Naive thymus-derived CD4-positive, alpha-beta T cell (primary cell): ENCODE measurements around the gene SLC35G2. TPM values are rescaled to one million over a fixed set of nuclear protein-coding genes. Genes with fewer than 3 reads are reported as not detected.

Source experiments
- ATAC-seq: fragments of 150-1000 bp; cut with Tn5 transposase; 2 replicates; pipeline ENCODE4 v1.10.0; 2021; ENCODE audit warnings: mild to moderate bottlenecking, moderate library complexity
- CTCF ChIA-PET: fragments of 350-600 bp; sonication (Branson Sonifier 250); formaldehyde crosslinking; loops from one replicate; lab custom pipeline; 2021; ENCODE audit warnings: antibody characterized with exemption; lab: Charles Lee
- POLR2A ChIA-PET: fragments of 350-600 bp; sonication (Branson Sonifier 250); formaldehyde crosslinking; loops from one replicate; lab custom pipeline; 2021; ENCODE audit warnings: antibody characterized with exemption, inconsistent platforms; lab: Charles Lee
- DNase-seq, 9 donors: peaks; one replicate each; pipeline versions ENCODE4 v3.0.0 to v3.0.0-alpha.2; 2020 to 2022; ENCODE audit warnings: mixed read lengths in 1 of 9
- H3K27ac ChIP-seq: one replicate; pipeline ENCODE4 v1.7.0; 2013; ENCODE audit warnings: mild to moderate bottlenecking, low read depth, low read length, moderate library complexity
- H3K27me3 ChIP-seq, 2 donors: one replicate each; pipeline ENCODE4 v1.7.0; 2013; ENCODE audit warnings: low read length in 2 of 2, mild to moderate bottlenecking in 2 of 2, moderate library complexity in 2 of 2; ENCODE audit not compliant: control insufficient read depth in 2 of 2, insufficient read depth in 2 of 2
- H3K36me3 ChIP-seq, 3 experiments: 1 replicate in 2 of 3; 2 replicates in 1 of 3; pipeline ENCODE4 v1.7.0; 2013; ENCODE audit warnings: low read length in 3 of 3, mild to moderate bottlenecking in 3 of 3, moderate library complexity in 1 of 3; ENCODE audit not compliant: insufficient read depth in 3 of 3, control insufficient read depth in 2 of 3
- H3K4me1 ChIP-seq, 2 donors: one replicate each; pipeline ENCODE4 v1.7.0; 2013; ENCODE audit warnings: low read length in 2 of 2, mild to moderate bottlenecking in 2 of 2, moderate library complexity in 1 of 2; ENCODE audit not compliant: control insufficient read depth in 2 of 2, insufficient read depth in 2 of 2
- H3K4me3 ChIP-seq: 2 replicates; pipeline ENCODE4 v1.7.0; 2013; ENCODE audit warnings: mild to moderate bottlenecking, low read length
- H3K9me3 ChIP-seq, 3 experiments: 1 replicate in 2 of 3; 2 replicates in 1 of 3; pipeline ENCODE4 v1.7.0; 2013; ENCODE audit warnings: low read length in 3 of 3; ENCODE audit not compliant: control insufficient read depth in 2 of 3
- H3K27ac Mint-ChIP-seq, 9 donors: one replicate each; pipeline ENCODE4 v1.8.0; 2020 to 2022; ENCODE audit warnings: mixed read lengths in 9 of 9, mild to moderate bottlenecking in 8 of 9, moderate library complexity in 5 of 9, inconsistent platforms in 2 of 9
- H3K27me3 Mint-ChIP-seq, 5 donors: one replicate each; pipeline ENCODE4 v1.8.0; 2021 to 2022; ENCODE audit warnings: mixed read lengths in 5 of 5, mild to moderate bottlenecking in 1 of 5
- H3K36me3 Mint-ChIP-seq, 5 donors: one replicate each; pipeline ENCODE4 v1.8.0; 2020 to 2022; ENCODE audit warnings: mixed read lengths in 5 of 5, mild to moderate bottlenecking in 3 of 5, inconsistent platforms in 1 of 5
- H3K4me1 Mint-ChIP-seq, 7 donors: one replicate each; pipeline ENCODE4 v1.8.0; 2020 to 2022; ENCODE audit warnings: mixed read lengths in 7 of 7, mild to moderate bottlenecking in 3 of 7, inconsistent platforms in 1 of 7
- H3K4me3 Mint-ChIP-seq, 10 donors: one replicate each; pipeline ENCODE4 v1.8.0; 2020 to 2022; ENCODE audit warnings: mild to moderate bottlenecking in 10 of 10, mixed read lengths in 10 of 10, moderate library complexity in 6 of 10, inconsistent platforms in 2 of 10
- H3K9me3 Mint-ChIP-seq, 11 donors: one replicate each; pipeline ENCODE4 v1.8.0; 2020 to 2022; ENCODE audit warnings: mixed read lengths in 11 of 11, mild to moderate bottlenecking in 4 of 11, inconsistent platforms in 1 of 11, moderate library complexity in 1 of 11
- intact Hi-C, 2 donors: fragments of 100-400 bp; cut with micrococcal nuclease; formaldehyde crosslinking; loops; one replicate each; pipeline ENCODE4 v1.15.1; 2023
- polyA plus RNA-seq, 2 donors: library from polyadenylated mRNA; unstranded; fragments of 300-500 nt; fragmentation: Illumina TruSeq; gene quantifications; one replicate each; pipeline ENCODE4 v1.2.3, GENCODE V29; 2021
- total RNA-seq, 6 experiments: library from RNA in 5 of 6; stranded (reverse) in 5 of 6; gene quantifications; 1 replicate in 5 of 6; 2 replicates in 1 of 6; pipeline ENCODE4 v1.2.3 and lab custom pipeline; 2021 to 2026

The SLC35G2 gene
- total and polyA plus RNA-seq, 7 experiments from 2014 or later: 0.10 to 0.60 TPM; not detected in 5

GRCh38 chr3:136804141-136804540 lies 14.8 kb upstream of the SLC35G2 start:
- no peak overlapping the region for H3K4me3 ChIP-seq
- Mint-ChIP-seq H3K4me1 (peaks cover 0 to 2% (median 0%) of the 10 kb centered on the region in 7 donors), H3K36me3 (peaks cover 0 to 1% (median 0%) of the 10 kb centered on the region in 5 donors), H3K27ac (no peak overlapping the region), H3K4me3 (no peak overlapping the region), H3K9me3 (no peaks in the 10 kb centered on the region), H3K27me3 (peaks cover 0 to 1% (median 0%) of the 10 kb centered on the region in 5 donors)
- ChIA-PET CTCF (no interaction called here), POLR2A (no interaction called here)
- no peaks in the 10 kb centered on the region for H3K36me3 ChIP-seq
- DNase-seq (no peak), ATAC-seq (peak; percentile 48)
- intact Hi-C loops: no loop called here
- no peaks in the 10 kb centered on the region for H3K9me3 ChIP-seq
- no peaks in the 10 kb centered on the region for H3K4me1 ChIP-seq
- no peaks in the 10 kb centered on the region for H3K27me3 ChIP-seq
- H3K27ac ChIP-seq: no peak overlapping the region

GRCh38 chr3:136804813-136805212 lies 14.1 kb upstream of the SLC35G2 start:
- ATAC-seq (no peak), DNase-seq (no peak)
- Histone ChIP-seq H3K27ac (no peak overlapping the region), H3K36me3 (no peaks in the 10 kb centered on the region), H3K4me3 (no peak overlapping the region), H3K9me3 (no peaks in the 10 kb centered on the region), H3K27me3 (no peaks in the 10 kb centered on the region), H3K4me1 (no peaks in the 10 kb centered on the region)
- CTCF ChIA-PET: no interaction called here
- Mint-ChIP-seq H3K27ac (no peak overlapping the region), H3K36me3 (peaks cover 0 to 1% (median 0%) of the 10 kb centered on the region in 5 donors), H3K4me1 (peaks cover 0 to 2% (median 0%) of the 10 kb centered on the region in 7 donors), H3K9me3 (no peaks in the 10 kb centered on the region), H3K27me3 (peaks cover 0 to 1% (median 0%) of the 10 kb centered on the region in 5 donors), H3K4me3 (no peak overlapping the region)
- intact Hi-C loops: no loop called here
- POLR2A ChIA-PET: no interaction called here

- no peaks in the 10 kb centered on the region for H3K9me3 ChIP-seq
- CTCF ChIA-PET: no interaction called here
- peaks cover 0 to 2% (median 0%) of the 10 kb centered on the region in 7 donors for H3K4me1 Mint-ChIP-seq
- peaks cover 0 to 1% (median 0%) of the 10 kb centered on the region in 5 donors for H3K27me3 Mint-ChIP-seq
- no peak for ATAC-seq
- peaks cover 0 to 1% (median 0%) of the 10 kb centered on the region in 5 donors for H3K36me3 Mint-ChIP-seq
- no peak overlapping the region for H3K27ac ChIP-seq
- no peaks in the 10 kb centered on the region for H3K36me3 ChIP-seq
- intact Hi-C loops: no loop called here
- no peak overlapping the region for H3K4me3 ChIP-seq
- H3K27ac Mint-ChIP-seq: no peak overlapping the region
- no peaks in the 10 kb centered on the region for H3K27me3 ChIP-seq
- H3K4me3 Mint-ChIP-seq: no peak overlapping the region
- no peaks in the 10 kb centered on the region for H3K9me3 Mint-ChIP-seq
- no peak for DNase-seq
- POLR2A ChIA-PET: no interaction called here
- no peaks in the 10 kb centered on the region for H3K4me1 ChIP-seq
Observed at GRCh38 chr3:136805795-136806194, 13.1 kb upstream of the SLC35G2 start.

- H3K36me3 ChIP-seq: no peaks in the 10 kb centered on the region
- H3K27ac Mint-ChIP-seq: no peak overlapping the region
- DNase-seq (no peak), ATAC-seq (no peak)
- H3K4me1 Mint-ChIP-seq: peaks cover 0 to 3% (median 0%) of the 10 kb centered on the region in 7 donors
- H3K27me3 ChIP-seq: no peaks in the 10 kb centered on the region
- ChIA-PET POLR2A (no interaction called here), CTCF (no interaction called here)
- H3K4me3 Mint-ChIP-seq: no peak overlapping the region
- peaks cover 0 to 3% (median 0%) of the 10 kb centered on the region in 11 donors for H3K9me3 Mint-ChIP-seq
- H3K36me3 Mint-ChIP-seq: no peaks in the 10 kb centered on the region
- no peaks in the 10 kb centered on the region for H3K9me3 ChIP-seq
- H3K27ac ChIP-seq: no peak overlapping the region
- intact Hi-C loops: no loop called here
- no peak overlapping the region for H3K4me3 ChIP-seq
- no peaks in the 10 kb centered on the region for H3K4me1 ChIP-seq
- peaks cover 1 to 11% (median 5%) of the 10 kb centered on the region in 5 donors for H3K27me3 Mint-ChIP-seq
Observed at GRCh38 chr3:136811701-136812100, 7.2 kb upstream of the SLC35G2 start.

GRCh38 chr3:136817448-136817847 lies 1.5 kb upstream of the SLC35G2 start:
- intact Hi-C loops: no loop called here
- Histone ChIP-seq H3K9me3 (no peaks in the 10 kb centered on the region), H3K4me3 (no peak overlapping the region), H3K27me3 (peaks cover 0 to 3% of the 10 kb centered on the region in 2 donors), H3K27ac (no peak overlapping the region), H3K4me1 (peaks cover 6 to 10% of the 10 kb centered on the region in 2 donors), H3K36me3 (no peaks in the 10 kb centered on the region)
- ChIA-PET CTCF (no interaction called here), POLR2A (no interaction called here)
- Mint-ChIP-seq H3K4me3 (peak overlapping the region in 3 of 10 donors; percentile 21 to 94 (median 93)), H3K4me1 (peaks cover 10 to 23% (median 19%) of the 10 kb centered on the region in 7 donors), H3K36me3 (peaks cover 0 to 1% (median 0%) of the 10 kb centered on the region in 5 donors), H3K27ac (no peak overlapping the region), H3K27me3 (peaks cover 41 to 53% (median 50%) of the 10 kb centered on the region in 5 donors), H3K9me3 (peaks cover 0 to 3% (median 1%) of the 10 kb centered on the region in 11 donors)
- DNase-seq: no peak
- no peak for ATAC-seq

GRCh38 chr3:136818191-136818768 lies 646 bp upstream of the SLC35G2 start:
- Histone ChIP-seq H3K36me3 (no peaks in the 10 kb centered on the region), H3K27ac (no peak overlapping the region), H3K9me3 (no peaks in the 10 kb centered on the region), H3K27me3 (peaks cover 0 to 3% of the 10 kb centered on the region in 2 donors), H3K4me1 (peaks cover 6 to 10% of the 10 kb centered on the region in 2 donors), H3K4me3 (peak overlapping the region; percentile 44)
- Mint-ChIP-seq H3K9me3 (peaks cover 4 to 11% (median 7%) of the 10 kb centered on the region in 11 donors), H3K27me3 (peaks cover 47 to 61% (median 53%) of the 10 kb centered on the region in 5 donors), H3K4me1 (peaks cover 10 to 23% (median 19%) of the 10 kb centered on the region in 7 donors), H3K27ac (peak overlapping the region in 1 of 9 donors; percentile 52), H3K4me3 (peak overlapping the region; percentile 77 to 94 (median 84)), H3K36me3 (peaks cover 0 to 7% (median 5%) of the 10 kb centered on the region in 5 donors)
- ATAC-seq (peak; percentile 48), DNase-seq (peak in 2 of 9 donors; percentile 1 to 46)
- CTCF ChIA-PET: no interaction called here
- POLR2A ChIA-PET: no interaction called here
- intact Hi-C loops: loop anchor here in 1 of 2 donors (1.0 kb wide), 2 partner anchors 44 to 66 kb away; partner anchors contain the start of genes NCK1 and STAG1
